ACHN (cell line): ENCODE results near the gene SLCO1C1.
"Not testable (repeated sequence)": the region's sequence is repeated elsewhere in the genome, so short reads cannot be mapped to it uniquely, and the experiment has no call there.

Experiments used
- DNase-seq: peaks from one replicate; pipeline ENCODE4 v3.0.0-alpha.2; 2015
- in situ Hi-C: cut with HindIII; loops from 2 replicates; pipeline ENCODE4 v1.10.0; 2017; ENCODE audit warnings: low sequenced_read_pairs, low pct_ligation_motif_present, low pct_unique_long_range_greater_than_20kb

Gene SLCO1C1

GRCh38 chr12:20778969-20779368, 83.8 kb downstream of the SLCO1C1 start:
- DNase-seq: no peak
- in situ Hi-C loops: no loop called here

- in situ Hi-C loops, DNase-seq: not testable (repeated sequence)
Measured at GRCh38 chr12:20779971-20780370, 84.8 kb downstream of the SLCO1C1 start.

GRCh38 chr12:20783796-20784357, 88.7 kb downstream of the SLCO1C1 start:
- in situ Hi-C loops, DNase-seq: not testable (repeated sequence)

- DNase-seq: no peak
- in situ Hi-C loops: no loop called here
Measured at GRCh38 chr12:20792971-20793370, 97.8 kb downstream of the SLCO1C1 start.

- peak; percentile 38 for DNase-seq
- in situ Hi-C loops: no loop called here
Measured at GRCh38 chr12:20798554-20798953, 103.4 kb downstream of the SLCO1C1 start.

GRCh38 chr12:20800160-20800559, 105.0 kb downstream of the SLCO1C1 start:
- in situ Hi-C loops: no loop called here
- no peak for DNase-seq

- in situ Hi-C loops: no loop called here
- DNase-seq: no peak
Measured at GRCh38 chr12:20801035-20801434, 105.9 kb downstream of the SLCO1C1 start.
